CD14-positive monocyte (primary cell): ENCODE results near the gene MAP6D1. TPM values are rescaled to one million over a fixed set of nuclear protein-coding genes. Genes with fewer than 3 reads are reported as not detected.

Experiments used
- DNase-seq, 3 donors: peaks; one replicate each; pipeline ENCODE4 v3.0.0-alpha.2; 2011 to 2022
- H2AFZ ChIP-seq: 2 replicates; pipeline ENCODE4 v1.6.0; 2012; ENCODE audit warnings: mild to moderate bottlenecking, low read depth, low read length, inconsistent platforms; ENCODE audit not compliant: insufficient read depth, poor library complexity, severe bottlenecking
- H3K27ac ChIP-seq, 2 donors: 1 replicate in 1 of 2; 2 replicates in 1 of 2; pipeline ENCODE4 v1.5.1; 2012 to 2013; ENCODE audit warnings: low read length in 2 of 2, control low read depth in 1 of 2, inconsistent platforms in 1 of 2, low read depth in 1 of 2, mild to moderate bottlenecking in 1 of 2
- H3K27me3 ChIP-seq, 2 donors: one replicate each; pipeline versions ENCODE4 v1.6.0 to v1.6.1; 2011 to 2013; ENCODE audit warnings: low read length in 2 of 2; ENCODE audit not compliant: control insufficient read depth in 2 of 2, insufficient read depth in 2 of 2
- H3K36me3 ChIP-seq, 2 donors: replicated peaks in 1 of 2; 1 replicate in 1 of 2; 2 replicates in 1 of 2; pipeline versions ENCODE4 v1.5.1 to v1.6.1; 2012 to 2013; ENCODE audit warnings: low read length in 2 of 2, control low read depth in 1 of 2, inconsistent platforms in 1 of 2, mild to moderate bottlenecking in 1 of 2; ENCODE audit not compliant: insufficient read depth in 2 of 2, control insufficient read depth in 1 of 2
- H3K4me1 ChIP-seq, 2 donors: 1 replicate in 1 of 2; 2 replicates in 1 of 2; pipeline versions ENCODE4 v1.5.1 to v1.6.1; 2012 to 2013; ENCODE audit warnings: low read length in 2 of 2, control low read depth in 1 of 2, inconsistent platforms in 1 of 2, mild to moderate bottlenecking in 1 of 2, moderate library complexity in 1 of 2; ENCODE audit not compliant: insufficient read depth in 2 of 2, control insufficient read depth in 1 of 2
- H3K4me2 ChIP-seq: replicated peaks from 2 replicates; pipeline ENCODE3; 2012; ENCODE audit warnings: low read length, moderate library complexity, mild to moderate bottlenecking; ENCODE audit not compliant: poor library complexity, severe bottlenecking; ENCODE audit errors: extremely low read depth
- H3K4me3 ChIP-seq, 3 experiments: fragments of 200-600 bp in 1 of 3; sonication (generic) in 1 of 3; replicated peaks in 1 of 3; 1 replicate in 2 of 3; 2 replicates in 1 of 3; pipeline ENCODE4 v1.5.1; 2011 to 2013; ENCODE audit warnings: low read length in 3 of 3, mild to moderate bottlenecking in 3 of 3, control low read depth in 2 of 3, low read depth in 2 of 3, inconsistent platforms in 1 of 3, moderate library complexity in 1 of 3
- H3K79me2 ChIP-seq: 2 replicates; pipeline ENCODE4 v1.6.0; 2012; ENCODE audit warnings: mild to moderate bottlenecking, control low read depth, inconsistent platforms, low read length, moderate library complexity; ENCODE audit not compliant: insufficient read depth
- H3K9ac ChIP-seq: 2 replicates; pipeline ENCODE4 v1.6.0; 2017; ENCODE audit warnings: low read length, mild to moderate bottlenecking; ENCODE audit not compliant: insufficient read depth, poor library complexity, severe bottlenecking
- H3K9me3 ChIP-seq, 2 donors: replicated peaks in 1 of 2; 1 replicate in 1 of 2; 2 replicates in 1 of 2; pipeline versions ENCODE4 v1.5.1 to v1.6.1; 2012 to 2013; ENCODE audit warnings: low read length in 2 of 2, control low read depth in 1 of 2; ENCODE audit not compliant: control insufficient read depth in 1 of 2, insufficient read depth in 1 of 2
- H4K20me1 ChIP-seq: 2 replicates; pipeline ENCODE4 v1.6.0; 2012; ENCODE audit warnings: mild to moderate bottlenecking, low read length, control low read depth, moderate library complexity; ENCODE audit not compliant: insufficient read depth
- H3K27ac Mint-ChIP-seq, 7 donors: one replicate each; pipeline ENCODE4 v1.8.0; 2020; ENCODE audit warnings: mild to moderate bottlenecking in 7 of 7, mixed read lengths in 7 of 7, moderate library complexity in 6 of 7, inconsistent platforms in 2 of 7
- H3K27me3 Mint-ChIP-seq, 3 donors: one replicate each; pipeline ENCODE4 v1.8.0; 2021 to 2022; ENCODE audit warnings: low read depth in 3 of 3, mild to moderate bottlenecking in 3 of 3, mixed read lengths in 3 of 3, moderate library complexity in 3 of 3, inconsistent platforms in 1 of 3
- H3K36me3 Mint-ChIP-seq, 2 donors: one replicate each; pipeline ENCODE4 v1.8.0; 2020; ENCODE audit warnings: mixed read lengths in 2 of 2, inconsistent platforms in 1 of 2, mild to moderate bottlenecking in 1 of 2
- H3K4me1 Mint-ChIP-seq: one replicate; pipeline ENCODE4 v1.8.0; 2020; ENCODE audit warnings: mild to moderate bottlenecking, mixed read lengths
- H3K4me3 Mint-ChIP-seq, 2 donors: one replicate each; pipeline ENCODE4 v1.8.0; 2020; ENCODE audit warnings: mild to moderate bottlenecking in 2 of 2, mixed read lengths in 2 of 2, moderate library complexity in 1 of 2
- H3K9me3 Mint-ChIP-seq, 7 donors: one replicate each; pipeline ENCODE4 v1.8.0; 2020 to 2022; ENCODE audit warnings: mixed read lengths in 7 of 7, mild to moderate bottlenecking in 6 of 7, moderate library complexity in 6 of 7, inconsistent platforms in 2 of 7
- WGBS: methylation state at CpG from one replicate; pipeline ENCODE4 v1.1.5; 2013; ENCODE audit warnings: missing lambda C conversion rate; ENCODE audit not compliant: insufficient coverage; 5-methylcytosine and 5-hydroxymethylcytosine counted together
- intact Hi-C, 2 donors: fragments of 100-400 bp; cut with micrococcal nuclease; formaldehyde crosslinking; loops; one replicate each; pipeline versions ENCODE4 v1.15.0 to v1.15.1; 2023
- polyA plus RNA-seq, 3 donors: library from polyadenylated mRNA; depleted of rRNA in 1 of 3; unstranded in 2 of 3; stranded (reverse) in 1 of 3; fragments of 300-500 nt in 2 of 3; fragments of >200 nt in 1 of 3; fragmentation: Illumina TruSeq in 2 of 3; gene quantifications; 1 replicate in 2 of 3; 2 replicates in 1 of 3; pipeline ENCODE4 v1.2.3, GENCODE V29; 2012 to 2021
- TF ChIP-seq, protein P1 (sequence below): fragments of 200-600 bp; IDR thresholded peaks from one replicate; pipeline ENCODE4 v1.8.0; 2022; ENCODE audit warnings: antibody characterized with exemption, mild to moderate bottlenecking

MAP6D1 gene
- polyA plus RNA-seq, 3 donors: 0.18 to 0.35 TPM; not detected in 1

DNA sequence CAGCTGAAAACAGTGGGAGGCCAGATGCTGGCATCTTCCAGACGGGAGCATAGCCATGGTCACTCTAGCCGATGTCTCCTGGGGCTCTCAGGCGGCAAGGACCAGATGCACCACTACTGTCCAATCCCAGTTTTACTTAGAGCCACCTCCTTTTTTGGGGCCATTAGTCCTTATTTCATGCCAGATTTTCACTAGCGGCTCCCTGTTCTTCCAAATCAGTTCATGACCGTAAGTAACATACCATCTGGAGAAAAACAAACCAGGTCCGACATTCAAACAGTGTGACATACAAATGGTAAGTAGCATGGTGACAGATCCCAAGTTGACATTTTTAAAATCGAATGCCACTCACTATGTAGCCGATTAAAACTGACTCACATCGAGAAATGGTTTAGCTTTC is 4.1 kb upstream of the MAP6D1 start:
- H3K27ac ChIP-seq: no peak overlapping the region
- no peak for DNase-seq
- no peak overlapping the region for H3K4me2 ChIP-seq
- H3K4me3 Mint-ChIP-seq: no peak overlapping the region
- H3K27ac Mint-ChIP-seq: no peak overlapping the region
- TF ChIP-seq, protein P1, sequence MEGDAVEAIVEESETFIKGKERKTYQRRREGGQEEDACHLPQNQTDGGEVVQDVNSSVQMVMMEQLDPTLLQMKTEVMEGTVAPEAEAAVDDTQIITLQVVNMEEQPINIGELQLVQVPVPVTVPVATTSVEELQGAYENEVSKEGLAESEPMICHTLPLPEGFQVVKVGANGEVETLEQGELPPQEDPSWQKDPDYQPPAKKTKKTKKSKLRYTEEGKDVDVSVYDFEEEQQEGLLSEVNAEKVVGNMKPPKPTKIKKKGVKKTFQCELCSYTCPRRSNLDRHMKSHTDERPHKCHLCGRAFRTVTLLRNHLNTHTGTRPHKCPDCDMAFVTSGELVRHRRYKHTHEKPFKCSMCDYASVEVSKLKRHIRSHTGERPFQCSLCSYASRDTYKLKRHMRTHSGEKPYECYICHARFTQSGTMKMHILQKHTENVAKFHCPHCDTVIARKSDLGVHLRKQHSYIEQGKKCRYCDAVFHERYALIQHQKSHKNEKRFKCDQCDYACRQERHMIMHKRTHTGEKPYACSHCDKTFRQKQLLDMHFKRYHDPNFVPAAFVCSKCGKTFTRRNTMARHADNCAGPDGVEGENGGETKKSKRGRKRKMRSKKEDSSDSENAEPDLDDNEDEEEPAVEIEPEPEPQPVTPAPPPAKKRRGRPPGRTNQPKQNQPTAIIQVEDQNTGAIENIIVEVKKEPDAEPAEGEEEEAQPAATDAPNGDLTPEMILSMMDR: no peak
- peaks cover 10% of the 10 kb centered on the region for H3K4me1 Mint-ChIP-seq
- peaks cover 8 to 12% of the 10 kb centered on the region in 2 donors for H3K4me1 ChIP-seq
- H3K79me2 ChIP-seq: no peaks in the 10 kb centered on the region
- H3K9ac ChIP-seq: no peak overlapping the region
- H3K36me3 ChIP-seq: peaks cover 59 to 70% of the 10 kb centered on the region in 2 donors
- intact Hi-C loops: loop anchor here in 1 of 2 donors (5.0 kb wide), 1 partner anchor 53 kb away; the partner anchor contains the start of gene PARL
- H3K9me3 Mint-ChIP-seq: peaks cover 0 to under 1% (median 0%) of the 10 kb centered on the region in 7 donors
- H3K4me3 ChIP-seq: no peak overlapping the region
- H3K9me3 ChIP-seq: no peaks in the 10 kb centered on the region
- H4K20me1 ChIP-seq: peaks cover 51% of the 10 kb centered on the region
- 98% methylated on average over 4 of the region's 9 CpGs for WGBS
- H3K27me3 Mint-ChIP-seq: peaks cover 1 to 7% (median 2%) of the 10 kb centered on the region in 3 donors
- peaks cover 0 to 2% of the 10 kb centered on the region in 2 donors for H3K27me3 ChIP-seq
- peaks cover 65 to 74% of the 10 kb centered on the region in 2 donors for H3K36me3 Mint-ChIP-seq
- H2AFZ ChIP-seq: no peak overlapping the region

DNA sequence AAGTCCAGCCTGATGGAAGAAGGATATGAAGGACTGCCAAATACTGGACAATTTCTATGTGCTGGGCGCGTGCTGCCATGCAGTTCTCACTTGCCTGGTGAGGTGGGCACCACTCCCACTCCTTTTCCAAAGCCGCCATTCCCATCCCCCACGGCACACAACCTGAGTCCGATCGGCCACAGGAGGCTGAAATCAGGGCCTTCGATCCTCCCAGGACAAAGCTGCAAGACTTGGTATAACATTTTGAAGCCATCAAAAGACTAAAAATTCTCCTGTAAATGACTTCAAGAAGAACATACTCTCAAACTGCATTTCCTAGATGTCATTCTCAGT is 3.1 kb upstream of the MAP6D1 start:
- Histone ChIP-seq H3K9ac (no peak overlapping the region), H3K9me3 (no peaks in the 10 kb centered on the region), H3K4me2 (no peak overlapping the region), H3K79me2 (no peaks in the 10 kb centered on the region), H3K4me1 (peaks cover 15 to 21% of the 10 kb centered on the region in 2 donors), H2AFZ (no peak overlapping the region), H3K4me3 (no peak overlapping the region), H3K36me3 (peaks cover 49 to 60% of the 10 kb centered on the region in 2 donors), H4K20me1 (peaks cover 46% of the 10 kb centered on the region), H3K27me3 (peaks cover 0 to 5% of the 10 kb centered on the region in 2 donors), H3K27ac (no peak overlapping the region)
- intact Hi-C loops: loop anchor here in 1 of 2 donors (5.0 kb wide), 1 partner anchor 54 kb away; the partner anchor contains the start of gene PARL
- WGBS: 98% methylated on average over 5 of the region's 7 CpGs
- Mint-ChIP-seq H3K27me3 (peaks cover 3 to 16% (median 5%) of the 10 kb centered on the region in 3 donors), H3K9me3 (peaks cover 0 to 2% (median 0%) of the 10 kb centered on the region in 7 donors), H3K27ac (peak overlapping the region in 2 of 7 donors; percentile 26 to 45), H3K4me3 (no peak overlapping the region), H3K36me3 (peaks cover 62 to 65% of the 10 kb centered on the region in 2 donors), H3K4me1 (peaks cover 16% of the 10 kb centered on the region)
- DNase-seq: no peak
- TF ChIP-seq, protein P1: no peak
